Activated naive CD8-positive, alpha-beta T cell treated with anti-CD3 and anti-CD28 coated beads, Interleukin-2, amount 50 U/mL, for 16 hours (primary cell): ENCODE data around the gene FTSJ1.
"Not testable (repeated sequence)": the region's sequence is repeated elsewhere in the genome, so short reads cannot be mapped to it uniquely, and the experiment has no call there.

ENCODE experiments used
- DNase-seq: peaks from one replicate; pipeline ENCODE4 v3.0.0-alpha.2; 2020; ENCODE audit warnings: low read depth, low spot score

Gene FTSJ1

DNA sequence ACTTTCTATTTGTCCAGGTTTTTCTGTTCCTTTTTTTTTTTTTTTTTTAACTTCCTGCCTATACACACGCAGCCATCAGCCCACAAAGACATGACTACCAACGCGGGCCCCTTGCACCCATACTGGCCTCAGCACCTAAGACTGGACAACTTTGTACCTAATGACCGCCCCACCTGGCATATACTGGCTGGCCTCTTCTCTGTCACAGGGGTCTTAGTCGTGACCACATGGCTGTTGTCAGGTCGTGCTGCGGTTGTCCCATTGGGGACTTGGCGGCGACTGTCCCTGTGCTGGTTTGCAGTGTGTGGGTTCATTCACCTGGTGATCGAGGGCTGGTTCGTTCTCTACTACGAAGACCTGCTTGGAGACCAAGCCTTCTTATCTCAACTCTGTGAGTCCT is 47.7 kb downstream of the FTSJ1 start:
- DNase-seq = no peak

DNA sequence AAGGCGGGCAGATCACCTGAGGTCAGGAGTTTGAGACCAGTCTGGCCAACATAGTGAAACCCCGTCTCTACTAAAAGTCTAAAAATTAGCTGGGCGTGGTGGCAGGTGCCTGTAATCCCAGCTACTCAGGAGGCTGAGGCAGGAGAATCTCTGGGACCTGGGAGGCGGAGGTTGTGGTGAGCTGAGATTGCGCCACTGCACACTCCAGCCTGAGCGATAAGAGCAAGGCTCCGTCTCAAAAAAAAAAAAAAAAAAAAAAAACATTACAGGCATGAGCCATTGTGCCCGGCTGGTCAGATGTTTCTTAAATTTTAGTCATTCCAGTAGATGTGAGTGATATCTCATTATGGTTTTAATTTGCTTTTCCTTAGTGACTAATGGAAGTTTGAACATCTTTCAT is 49.9 kb downstream of the FTSJ1 start:
- not testable (repeated sequence) for DNase-seq

- no peak for DNase-seq
Measured at GRCh38 chrX:48530736-48531135, 54.7 kb downstream of the FTSJ1 start.

- DNase-seq = no peak
Measured at GRCh38 chrX:48531358-48531959, 55.5 kb downstream of the FTSJ1 start.

DNA sequence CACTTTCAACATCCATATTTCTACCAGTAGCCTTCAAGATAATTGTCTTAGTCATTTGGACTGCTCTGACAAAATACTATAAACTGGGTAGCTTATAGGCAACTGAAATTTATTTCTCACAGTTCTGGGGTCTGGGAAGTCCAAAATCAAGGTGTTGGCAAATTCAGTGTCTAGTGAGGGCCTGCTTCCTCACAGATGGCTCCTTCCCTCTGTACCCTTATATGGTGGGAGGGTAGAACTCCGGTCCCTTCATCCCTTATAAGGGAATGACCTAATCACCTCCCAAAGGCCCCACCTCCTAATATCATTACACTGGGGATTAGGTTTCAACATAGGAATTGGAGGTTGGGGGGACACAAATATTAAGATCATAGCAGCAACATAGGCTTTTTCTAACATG is 56.2 kb downstream of the FTSJ1 start:
- DNase-seq = no peak

GRCh38 chrX:48533165-48533564 is 57.2 kb downstream of the FTSJ1 start:
- DNase-seq = no peak
